Measurements from ENCODE around the gene VMP1. TPM values are rescaled to one million over a fixed set of nuclear protein-coding genes. Genes with fewer than 3 reads are reported as not detected.
"Not testable (repeated sequence)": the region's sequence is repeated elsewhere in the genome, so short reads cannot be mapped to it uniquely, and the experiment has no call there.

The VMP1 gene
- total RNA-seq, 1 donor from 2014 or later: 245 TPM

DNA sequence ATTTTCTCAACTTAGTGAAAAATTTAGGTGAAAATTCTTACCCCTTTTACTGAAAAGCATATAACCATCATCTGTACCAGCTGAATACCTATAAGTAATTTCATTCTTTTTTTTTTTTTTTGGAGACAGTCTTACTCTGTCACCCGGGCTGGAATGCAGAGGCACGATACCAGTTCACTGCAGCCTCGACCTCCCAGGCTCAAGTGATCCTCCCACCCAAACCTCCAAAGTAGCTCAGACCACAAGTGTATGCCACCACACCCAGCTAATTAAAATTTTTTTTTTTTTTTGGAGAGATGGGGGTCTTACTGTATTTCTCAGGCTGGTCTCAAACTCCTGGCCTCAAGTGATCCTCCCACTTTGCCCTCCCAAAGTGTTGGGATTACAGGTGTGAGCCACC lies 151.5 kb downstream of the VMP1 start:
- DNase-seq (ENCODE audit: low read depth): no peak

DNA sequence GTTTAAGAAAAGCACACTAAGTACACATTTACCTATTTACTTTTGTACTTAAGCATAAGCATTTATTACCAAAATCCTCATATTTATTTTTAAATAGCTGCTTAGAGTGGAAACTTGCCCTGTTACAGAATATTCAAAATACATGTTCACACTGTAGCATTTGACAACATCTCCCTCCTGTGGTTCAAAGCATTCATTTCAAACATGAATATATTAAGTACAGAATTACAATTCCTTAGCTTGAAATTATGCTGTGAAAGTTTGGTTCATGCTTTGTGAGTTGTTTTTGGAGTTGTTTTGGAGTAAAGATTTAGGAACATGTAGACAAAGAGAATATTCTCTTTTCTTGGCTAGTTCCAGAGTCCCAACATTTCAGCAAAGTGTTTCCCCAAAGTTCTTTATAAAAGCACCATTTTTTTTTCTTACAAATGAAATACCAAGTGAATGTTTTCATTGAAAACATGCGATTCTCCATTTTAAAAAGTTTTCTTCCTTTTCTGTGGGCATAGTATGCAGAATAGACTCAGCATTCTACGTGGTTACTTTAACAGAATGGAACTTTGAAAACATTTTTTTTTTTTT lies 152.1 kb downstream of the VMP1 start:
- DNase-seq (ENCODE audit: low read depth): peak; percentile 78

DNA sequence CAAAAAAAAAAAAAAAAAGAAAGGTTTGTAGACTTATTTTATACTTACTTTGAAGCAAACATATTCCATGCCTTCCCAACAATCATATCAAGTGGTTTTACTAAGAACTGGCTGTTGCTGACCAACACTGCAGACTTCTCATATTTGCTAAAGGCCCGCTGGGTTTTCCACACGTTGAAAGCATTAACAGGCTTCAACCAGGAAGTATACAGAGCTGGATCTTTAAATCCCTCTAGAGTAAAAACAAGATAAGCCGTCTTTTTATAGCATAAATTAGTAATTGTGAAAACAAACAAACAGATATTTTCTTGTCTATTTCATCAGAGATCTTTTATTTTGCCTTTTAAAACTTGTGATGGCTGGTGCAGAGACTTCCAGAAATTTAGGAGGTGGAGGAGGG lies 156.2 kb downstream of the VMP1 start:
- no peak for DNase-seq (ENCODE audit: low read depth)

DNA sequence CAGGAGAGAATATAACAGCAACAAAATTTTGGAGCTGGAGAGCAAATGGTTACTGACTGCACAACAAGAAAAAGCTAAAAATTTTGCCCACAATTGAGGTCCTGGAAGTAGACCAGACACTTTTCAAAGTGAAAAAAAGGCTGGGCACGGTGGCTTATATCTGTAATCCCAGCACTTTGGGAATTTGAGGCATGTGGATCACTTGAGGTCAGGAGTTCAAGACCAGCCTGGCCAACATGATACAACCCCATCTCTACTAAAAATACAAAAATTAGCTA lies 162.4 kb downstream of the VMP1 start:
- no peak for DNase-seq (ENCODE audit: low read depth)

DNA sequence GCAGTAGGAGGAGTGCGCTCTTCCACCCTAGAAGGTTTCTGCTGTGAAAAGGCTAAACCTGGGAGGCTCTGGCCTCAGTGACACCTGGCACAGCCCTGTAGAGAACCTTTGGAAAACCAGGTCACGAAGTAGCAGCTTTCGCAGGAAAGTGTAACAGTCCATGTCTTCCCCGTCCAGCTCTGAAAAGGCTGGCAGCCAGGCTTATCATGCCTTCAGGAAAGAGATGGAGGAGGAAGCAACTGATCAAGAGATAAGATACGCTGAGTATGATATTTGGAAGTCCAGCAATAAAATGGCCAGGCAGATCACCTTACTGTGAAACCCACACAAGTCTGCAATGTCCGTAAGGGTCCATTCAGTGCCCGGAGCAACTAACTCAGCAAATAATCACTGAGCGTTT lies 163.0 kb downstream of the VMP1 start:
- DNase-seq (ENCODE audit: low read depth): no peak

DNA sequence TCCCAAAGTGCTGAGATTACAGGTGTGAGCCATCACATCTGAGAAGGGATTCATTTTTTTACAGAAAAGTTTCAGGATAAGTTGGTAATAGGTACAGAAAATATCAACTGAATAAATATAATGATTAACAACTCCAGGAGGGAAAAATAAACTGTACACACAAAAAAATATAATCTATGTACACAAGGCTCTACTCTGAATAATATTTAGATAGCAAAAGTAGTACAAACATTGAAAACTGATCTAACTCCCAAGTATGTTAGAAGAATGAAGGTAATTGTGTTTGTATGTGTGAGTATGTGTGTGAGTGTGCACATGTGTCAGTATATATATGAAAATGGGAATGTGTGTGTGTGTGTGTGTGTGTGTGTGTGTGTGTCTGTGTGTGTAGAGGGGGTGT lies 164.9 kb downstream of the VMP1 start:
- no peak for DNase-seq (ENCODE audit: low read depth)

DNA sequence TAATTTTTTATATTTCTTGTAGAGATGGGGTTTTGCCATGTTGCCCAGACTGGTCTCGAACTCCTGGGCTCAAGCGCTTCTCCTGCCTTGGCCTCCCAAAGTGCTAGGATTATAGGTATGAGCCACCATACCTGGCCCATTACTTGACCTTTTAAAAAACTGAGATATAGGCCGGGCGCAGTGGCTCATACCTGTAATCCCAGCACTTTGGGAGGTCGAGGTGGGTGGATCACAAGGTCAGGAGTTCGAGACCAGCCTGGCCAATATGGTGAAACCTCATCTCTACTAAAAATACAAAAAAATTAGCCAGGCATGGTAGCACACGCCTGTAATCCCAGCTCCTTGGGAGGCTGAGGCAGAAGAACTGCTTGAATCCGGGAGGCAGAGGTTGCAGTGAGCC lies 166.0 kb downstream of the VMP1 start:
- not testable (repeated sequence) for DNase-seq (ENCODE audit: low read depth)

DNA sequence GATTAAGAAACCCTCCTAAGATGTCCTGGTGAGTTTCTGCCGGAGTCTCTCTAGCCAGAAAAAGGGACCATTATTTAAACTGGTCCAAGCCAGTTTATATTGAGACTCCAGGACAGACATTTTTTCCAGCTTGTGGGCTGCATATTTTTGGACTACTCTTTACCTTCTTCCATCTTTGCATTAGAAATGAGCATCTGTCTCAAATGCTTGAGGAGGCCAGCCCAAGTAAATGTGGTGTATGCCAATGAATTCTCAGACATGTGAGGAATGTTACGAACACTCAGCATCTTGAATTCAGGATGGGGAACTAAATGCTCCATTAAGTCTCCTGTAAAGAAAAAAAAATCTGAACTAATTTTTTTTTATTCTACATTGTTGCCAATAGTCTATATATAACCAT lies 166.9 kb downstream of the VMP1 start:
- no peak for DNase-seq (ENCODE audit: low read depth)

DNA sequence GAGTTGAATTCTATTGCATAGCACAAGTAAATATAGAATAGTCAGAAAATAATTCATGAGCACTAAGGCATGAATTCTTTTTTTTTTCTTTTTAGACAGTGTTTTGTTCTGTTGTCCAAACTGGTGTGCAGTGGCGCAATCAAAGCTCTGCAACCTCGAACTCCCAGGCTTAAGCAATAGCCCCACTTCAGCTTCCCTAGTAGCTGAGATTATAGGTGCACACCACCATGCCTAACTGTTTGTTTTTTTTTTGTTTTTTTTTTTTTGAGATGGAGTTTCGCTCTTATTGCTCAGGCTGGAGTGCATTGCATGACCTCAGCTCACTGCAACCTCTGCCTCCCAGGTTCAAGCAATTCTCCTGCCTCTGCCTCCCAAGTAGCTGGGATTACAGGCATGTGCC lies 168.7 kb downstream of the VMP1 start:
- no peak for DNase-seq (ENCODE audit: low read depth)

DNA sequence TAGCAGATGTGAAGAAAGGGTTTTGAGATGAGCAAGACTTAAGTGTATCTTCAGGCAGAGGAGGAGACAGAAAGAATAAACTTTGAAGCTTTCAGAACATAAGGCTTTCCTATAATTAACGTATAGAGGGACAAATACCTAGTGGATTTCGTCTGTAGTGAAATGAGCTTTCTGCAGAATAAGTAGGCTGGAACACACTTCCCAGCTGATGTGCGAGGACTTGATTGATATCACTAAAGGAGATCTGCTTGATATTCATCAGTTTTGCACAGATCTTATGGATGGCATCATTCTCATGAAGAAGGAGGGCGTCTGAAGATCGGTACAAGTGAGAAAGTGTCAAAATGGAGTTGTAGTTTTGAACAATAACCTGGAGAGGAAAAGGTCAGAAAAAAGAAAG lies 170.5 kb downstream of the VMP1 start:
- DNase-seq (ENCODE audit: low read depth): no peak

DNA sequence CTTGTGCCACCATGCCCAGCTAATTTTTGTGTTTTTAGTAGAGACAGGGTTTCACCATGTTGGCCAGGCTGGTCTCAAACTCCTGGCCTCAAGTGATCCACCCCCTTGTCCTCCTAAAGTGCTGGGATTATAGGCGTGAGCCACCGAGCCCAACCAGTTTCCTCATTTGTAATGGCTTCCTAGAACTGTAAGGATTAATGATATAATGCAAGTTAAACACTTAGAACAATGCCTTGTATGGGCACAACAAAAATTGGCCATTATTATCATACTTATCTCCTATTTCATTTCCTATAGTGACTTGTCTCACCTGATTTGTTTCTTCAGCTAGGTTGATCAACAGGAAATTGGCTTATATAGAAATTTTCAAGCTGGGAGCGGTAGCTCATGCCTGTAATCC lies 171.2 kb downstream of the VMP1 start:
- DNase-seq (ENCODE audit: low read depth): no peak

DNA sequence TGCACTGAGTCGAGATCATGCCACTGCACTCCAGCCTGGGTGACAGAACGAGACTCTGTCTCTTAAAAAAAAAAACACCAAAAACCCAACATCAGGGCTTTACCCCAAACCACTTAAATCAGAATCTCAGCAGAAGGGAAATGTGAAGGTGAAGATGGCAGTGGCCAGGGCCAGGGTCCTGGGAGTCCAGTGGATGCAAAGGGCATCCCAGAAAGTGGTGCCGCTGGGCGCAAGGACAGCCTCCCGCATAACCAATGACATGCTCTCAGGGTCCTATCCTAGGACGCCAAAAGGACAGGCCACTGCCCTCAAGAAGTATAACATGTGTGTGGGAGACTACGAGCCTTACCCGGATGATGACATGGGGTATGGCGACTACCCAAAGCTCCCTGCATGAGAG lies 177.4 kb downstream of the VMP1 start:
- DNase-seq (ENCODE audit: low read depth): no peak

DNA sequence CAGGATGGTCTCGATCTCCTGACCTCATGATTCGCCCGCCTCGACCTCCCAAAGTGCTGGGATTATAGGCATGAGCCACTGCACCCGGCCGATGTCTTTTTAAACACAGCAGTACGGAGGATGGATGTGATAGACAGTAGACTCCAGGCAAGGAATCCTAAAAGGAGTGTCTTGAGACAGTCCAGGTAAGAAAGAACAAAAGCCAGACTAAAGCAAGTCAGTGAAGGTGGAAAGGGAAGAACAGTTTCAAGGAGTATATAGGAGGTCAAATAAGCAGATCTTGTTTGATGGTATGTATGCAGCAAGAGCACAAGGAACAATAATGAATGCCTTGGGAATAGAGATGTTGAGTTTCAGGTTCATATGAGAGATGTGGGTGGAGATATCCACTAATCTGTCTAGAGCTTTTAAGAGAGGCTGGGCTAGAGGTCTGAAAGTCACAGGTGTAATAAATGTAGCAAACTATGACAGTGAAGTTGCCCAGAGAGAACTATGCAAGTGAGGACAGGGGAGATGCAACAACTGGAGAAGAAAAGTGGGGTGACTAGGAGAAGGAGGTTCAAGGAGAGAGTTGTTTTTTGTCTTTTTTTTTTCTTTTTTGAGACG lies 180.8 kb downstream of the VMP1 start:
- DNase-seq (ENCODE audit: low read depth): no peak

DNA sequence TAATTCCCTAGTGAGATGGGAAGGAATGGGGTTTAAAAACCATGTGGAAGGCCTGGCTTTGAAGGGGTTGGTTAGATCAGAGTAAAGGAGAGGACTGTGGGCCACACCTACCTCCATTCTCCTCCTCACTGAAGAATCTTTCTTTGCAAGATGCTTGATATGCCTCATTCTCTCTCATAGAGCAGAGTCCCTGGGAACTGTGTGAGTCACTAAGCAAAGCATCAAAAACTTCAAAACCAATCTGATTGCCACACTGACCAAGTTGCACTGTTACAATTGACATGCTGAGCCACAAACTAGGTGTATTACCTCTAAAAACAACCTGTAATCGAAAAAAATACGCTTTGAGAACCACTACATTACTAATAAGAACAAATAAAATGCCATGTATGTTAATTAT lies 183.3 kb downstream of the VMP1 start:
- DNase-seq (ENCODE audit: low read depth): peak; percentile 65

Other genes starting within 250 kb of the VMP1 start
- 88.2 and 127 TPM in 2 replicates for gene DHX40, start 142.0 kb upstream of the VMP1 start, total RNA-seq
- gene CLTC, start 87.8 kb upstream of the VMP1 start, total RNA-seq: 520 and 1,044 TPM in 2 replicates
- 27.1 and 31.6 TPM in 2 replicates for gene PTRH2, start 224 bp upstream of the VMP1 start, total RNA-seq
- gene TUBD1, start 185.3 kb downstream of the VMP1 start, total RNA-seq: 4.3 and 14.5 TPM in 2 replicates
- 10.9 and 20.9 TPM in 2 replicates for gene RPS6KB1, start 185.5 kb downstream of the VMP1 start, total RNA-seq

Data from renal cortical epithelial cell (primary cell).